ENCODE data around the gene PGM2L1.

GRCh38 chr11:74366576-74366975, 31.7 kb downstream of the PGM2L1 start:
- TF ChIP-seq CTCF (IDR thresholded peaks at IDR 0.05; ENCODE audit: low read depth, low read length, missing input control) (no peak), RXRA (IDR thresholded peaks at IDR 0.05) (no peak), ZBTB33 (IDR thresholded peaks at IDR 0.05) (no peak), REST (IDR thresholded peaks at IDR 0.05) (no peak), YY1 (IDR thresholded peaks at IDR 0.05) (no peak)

Data from liver (tissue), 3 donors.